Esophagus squamous epithelium (tissue), 5 donors: Measurements from ENCODE around the gene PSMB5. TPM values are rescaled to one million over a fixed set of nuclear protein-coding genes. Genes with fewer than 3 reads are reported as not detected.

Experiments
- DNase-seq: peaks from one replicate; lab custom pipeline; 2025; lab: John Stamatoyannopoulos, UW
- H3K27ac ChIP-seq, 4 donors: fragments of 200-600 bp; sonication (generic); one replicate each; pipeline ENCODE4 v1.5.1; 2016 to 2019; ENCODE audit warnings: mild to moderate bottlenecking in 1 of 4
- H3K27me3 ChIP-seq, 4 donors: fragments of 200-600 bp; sonication (generic); 1 replicate in 3 of 4; 2 replicates in 1 of 4; pipeline versions ENCODE4 v1.5.1 to v1.6.0; 2017 to 2021; ENCODE audit warnings: antibody characterized with exemption in 1 of 4
- H3K36me3 ChIP-seq, 3 donors: fragments of 200-600 bp; sonication (generic); one replicate each; pipeline ENCODE4 v1.5.1; 2016 to 2019
- H3K4me1 ChIP-seq, 3 donors: fragments of 200-600 bp; sonication (generic); one replicate each; pipeline ENCODE4 v1.5.1; 2017 to 2019
- H3K4me3 ChIP-seq, 4 donors: fragments of 200-600 bp; sonication (generic); 1 replicate in 3 of 4; 2 replicates in 1 of 4; pipeline ENCODE4 v1.5.1; 2016 to 2019; ENCODE audit warnings: mild to moderate bottlenecking in 2 of 4, moderate library complexity in 1 of 4
- H3K9me3 ChIP-seq, 3 donors: fragments of 200-600 bp; sonication (generic); one replicate each; pipeline ENCODE4 v1.5.1; 2016 to 2019
- POLR2A ChIP-seq, 4 donors: fragments of 450-650 bp; IDR thresholded peaks; one replicate each; pipeline ENCODE4 v1.6.1; 2017; ENCODE audit warnings: antibody characterized with exemption in 4 of 4, mild to moderate bottlenecking in 4 of 4, moderate library complexity in 3 of 4
- WGBS, 2 donors: methylation state at CpG; one replicate each; pipeline ENCODE4 v1.1.5; 2018; 5-methylcytosine and 5-hydroxymethylcytosine counted together
- intact Hi-C: fragments of 100-400 bp; cut with DNase I; formaldehyde crosslinking; loops from one replicate; pipeline ENCODE4 v1.15.0; 2022
- total RNA-seq, 4 donors: library from RNA; depleted of rRNA; stranded (reverse); fragments of >200 nt; gene quantifications; one replicate each; pipeline ENCODE4 v1.1.0, GENCODE V29; 2016
- TF ChIP-seq, protein P1 (sequence below), 6 experiments: fragments of 450-650 bp in 4 of 6; fragments of 200-600 bp in 2 of 6; sonication (generic) in 2 of 6; IDR thresholded peaks; one replicate each; pipeline ENCODE4 v1.5.1; 2016 to 2019; ENCODE audit warnings: antibody characterized with exemption in 6 of 6, mild to moderate bottlenecking in 4 of 6, moderate library complexity in 4 of 6
- donor health status: DM: yes; HTN: yes; CAD: no.

The PSMB5 gene
- total RNA-seq, 4 donors from 2014 or later: 140 to 185 (median 153) TPM

GRCh38 chr14:22977684-22978486 lies 56.8 kb downstream of the PSMB5 start:
- Histone ChIP-seq H3K9me3 (no peaks in the 10 kb centered on the region), H3K4me3 (peak overlapping the region in 2 of 4 donors; percentile 4 to 90), H3K27ac (peak overlapping the region; percentile 90 to 95 (median 94)), H3K4me1 (peaks cover 23 to 91% (median 27%) of the 10 kb centered on the region in 3 donors), H3K27me3 (peaks cover 0 to 18% (median 0%) of the 10 kb centered on the region in 4 donors), H3K36me3 (peaks cover 0 to 35% (median 6%) of the 10 kb centered on the region in 3 donors)
- no peak for DNase-seq
- WGBS, 2 donors: 14 to 29% methylated on average over 6 of the region's 8 CpGs
- TF ChIP-seq POLR2A (IDR thresholded peaks at IDR 0.05): no peak
- TF ChIP-seq, protein P1, sequence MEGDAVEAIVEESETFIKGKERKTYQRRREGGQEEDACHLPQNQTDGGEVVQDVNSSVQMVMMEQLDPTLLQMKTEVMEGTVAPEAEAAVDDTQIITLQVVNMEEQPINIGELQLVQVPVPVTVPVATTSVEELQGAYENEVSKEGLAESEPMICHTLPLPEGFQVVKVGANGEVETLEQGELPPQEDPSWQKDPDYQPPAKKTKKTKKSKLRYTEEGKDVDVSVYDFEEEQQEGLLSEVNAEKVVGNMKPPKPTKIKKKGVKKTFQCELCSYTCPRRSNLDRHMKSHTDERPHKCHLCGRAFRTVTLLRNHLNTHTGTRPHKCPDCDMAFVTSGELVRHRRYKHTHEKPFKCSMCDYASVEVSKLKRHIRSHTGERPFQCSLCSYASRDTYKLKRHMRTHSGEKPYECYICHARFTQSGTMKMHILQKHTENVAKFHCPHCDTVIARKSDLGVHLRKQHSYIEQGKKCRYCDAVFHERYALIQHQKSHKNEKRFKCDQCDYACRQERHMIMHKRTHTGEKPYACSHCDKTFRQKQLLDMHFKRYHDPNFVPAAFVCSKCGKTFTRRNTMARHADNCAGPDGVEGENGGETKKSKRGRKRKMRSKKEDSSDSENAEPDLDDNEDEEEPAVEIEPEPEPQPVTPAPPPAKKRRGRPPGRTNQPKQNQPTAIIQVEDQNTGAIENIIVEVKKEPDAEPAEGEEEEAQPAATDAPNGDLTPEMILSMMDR (IDR thresholded peaks at IDR 0.05): no peak
- intact Hi-C loops: loop anchor here (5.0 kb wide), 1 partner anchor 46 kb away; no protein-coding TSS in a partner anchor

GRCh38 chr14:22977434-22977683 lies 57.3 kb downstream of the PSMB5 start:
- peaks cover 23 to 88% (median 27%) of the 10 kb centered on the region in 3 donors for H3K4me1 ChIP-seq
- H3K27ac ChIP-seq: peak overlapping the region; percentile 90 to 95 (median 94)
- peaks cover 0 to 40% (median 6%) of the 10 kb centered on the region in 3 donors for H3K36me3 ChIP-seq
- TF ChIP-seq POLR2A (IDR thresholded peaks at IDR 0.05): no peak
- TF ChIP-seq, protein P1 (IDR thresholded peaks at IDR 0.05): no peak
- no peaks in the 10 kb centered on the region for H3K9me3 ChIP-seq
- no peak for DNase-seq
- intact Hi-C loops: loop anchor here (5.0 kb wide), 1 partner anchor 45 kb away; no protein-coding TSS in a partner anchor
- no peak overlapping the region for H3K4me3 ChIP-seq
- peaks cover 0 to 18% (median 0%) of the 10 kb centered on the region in 4 donors for H3K27me3 ChIP-seq

- intact Hi-C loops: loop anchor here (5.0 kb wide), 1 partner anchor 45 kb away; no protein-coding TSS in a partner anchor
- Histone ChIP-seq H3K27ac (peak overlapping the region; percentile 90 to 95 (median 94)), H3K4me3 (no peak overlapping the region), H3K27me3 (peaks cover 0 to 13% (median 0%) of the 10 kb centered on the region in 4 donors), H3K36me3 (peaks cover 0 to 46% (median 6%) of the 10 kb centered on the region in 3 donors), H3K4me1 (peaks cover 23 to 83% (median 27%) of the 10 kb centered on the region in 3 donors), H3K9me3 (no peaks in the 10 kb centered on the region)
- WGBS, 2 donors: 15 to 22% methylated on average over 6 of the region's 6 CpGs
- DNase-seq: no peak
- TF ChIP-seq, protein P1 (IDR thresholded peaks at IDR 0.05): no peak
- no peak for TF ChIP-seq POLR2A (IDR thresholded peaks at IDR 0.05)
These were observed 57.9 kb downstream of the PSMB5 start for GRCh38 chr14:22976620-22977433.

Other genes starting within 250 kb of the PSMB5 start
- gene SLC7A7, start 219.5 kb downstream of the PSMB5 start, total RNA-seq: 10 to 100 TPM in 1 of 4 donors, 1 to 10 TPM in 2, not detected in 1; 2.5 to 12.6 (median 7.8) TPM
- 100 to 1,000 TPM in 1 of 4 donors, 10 to 100 TPM in 3; 32.8 to 142 (median 82.1) TPM for gene MRPL52, start 205.0 kb downstream of the PSMB5 start, total RNA-seq
- 100 to 1,000 TPM in 3 of 4 donors, 10 to 100 TPM in 1; 67.9 to 127 (median 102) TPM for gene MMP14, start 198.3 kb downstream of the PSMB5 start, total RNA-seq
- 100 to 1,000 TPM; 111 to 314 (median 128) TPM for gene LRP10, start 163.2 kb downstream of the PSMB5 start, total RNA-seq
- gene REM2, start 151.7 kb downstream of the PSMB5 start, total RNA-seq: under 1 TPM; 0.19 to 0.83 (median 0.32) TPM
- 100 to 1,000 TPM in 1 of 4 donors, 10 to 100 TPM in 3; 40.0 to 101 (median 58.9) TPM for gene RBM23, start 115.8 kb downstream of the PSMB5 start, total RNA-seq
- gene PRMT5, start 105.5 kb downstream of the PSMB5 start, total RNA-seq: 10 to 100 TPM; 36.5 to 75.0 (median 66.1) TPM
- gene HAUS4, start 77.8 kb downstream of the PSMB5 start, total RNA-seq: 10 to 100 TPM; 27.6 to 44.3 (median 33.6) TPM
- gene AJUBA, start 52.3 kb downstream of the PSMB5 start, total RNA-seq: 10 to 100 TPM; 31.3 to 44.3 (median 34.5) TPM
- 10 to 100 TPM in 2 of 4 donors, 1 to 10 TPM in 2; 3.4 to 12.7 (median 8.8) TPM for gene C14orf93, start 24.8 kb downstream of the PSMB5 start, total RNA-seq
- gene PSMB11, start 7.3 kb upstream of the PSMB5 start, total RNA-seq: not detected
- 1 to 10 TPM; 3.4 to 6.7 (median 4.8) TPM for gene CDH24, start 22.6 kb upstream of the PSMB5 start, total RNA-seq
- 100 to 1,000 TPM in 1 of 4 donors, 10 to 100 TPM in 3; 51.4 to 107 (median 83.0) TPM for gene ACIN1, start 60.2 kb upstream of the PSMB5 start, total RNA-seq
- 10 to 100 TPM; 17.5 to 42.0 (median 31.0) TPM for gene C14orf119, start 60.6 kb upstream of the PSMB5 start, total RNA-seq
- under 1 TPM in 1 of 4 donors, not detected in 3; 0.38 TPM for gene CIROP, start 70.1 kb upstream of the PSMB5 start, total RNA-seq
- not detected for gene CEBPE, start 84.4 kb upstream of the PSMB5 start, total RNA-seq
- 10 to 100 TPM; 22.2 to 58.0 (median 39.8) TPM for gene SLC7A8, start 148.8 kb upstream of the PSMB5 start, total RNA-seq
- gene RNF212B, start 203.0 kb upstream of the PSMB5 start, total RNA-seq: not detected